ENCODE data around the gene BCR. TPM values are rescaled to one million over a fixed set of nuclear protein-coding genes. Genes with fewer than 3 reads are reported as not detected.

Gene BCR
- total and polyA plus RNA-seq, 2 of the 13 experiments (the other 11 are each of a cell fraction or from before 2014, with no cell fraction given): 19.9 to 33.6 TPM

DNA sequence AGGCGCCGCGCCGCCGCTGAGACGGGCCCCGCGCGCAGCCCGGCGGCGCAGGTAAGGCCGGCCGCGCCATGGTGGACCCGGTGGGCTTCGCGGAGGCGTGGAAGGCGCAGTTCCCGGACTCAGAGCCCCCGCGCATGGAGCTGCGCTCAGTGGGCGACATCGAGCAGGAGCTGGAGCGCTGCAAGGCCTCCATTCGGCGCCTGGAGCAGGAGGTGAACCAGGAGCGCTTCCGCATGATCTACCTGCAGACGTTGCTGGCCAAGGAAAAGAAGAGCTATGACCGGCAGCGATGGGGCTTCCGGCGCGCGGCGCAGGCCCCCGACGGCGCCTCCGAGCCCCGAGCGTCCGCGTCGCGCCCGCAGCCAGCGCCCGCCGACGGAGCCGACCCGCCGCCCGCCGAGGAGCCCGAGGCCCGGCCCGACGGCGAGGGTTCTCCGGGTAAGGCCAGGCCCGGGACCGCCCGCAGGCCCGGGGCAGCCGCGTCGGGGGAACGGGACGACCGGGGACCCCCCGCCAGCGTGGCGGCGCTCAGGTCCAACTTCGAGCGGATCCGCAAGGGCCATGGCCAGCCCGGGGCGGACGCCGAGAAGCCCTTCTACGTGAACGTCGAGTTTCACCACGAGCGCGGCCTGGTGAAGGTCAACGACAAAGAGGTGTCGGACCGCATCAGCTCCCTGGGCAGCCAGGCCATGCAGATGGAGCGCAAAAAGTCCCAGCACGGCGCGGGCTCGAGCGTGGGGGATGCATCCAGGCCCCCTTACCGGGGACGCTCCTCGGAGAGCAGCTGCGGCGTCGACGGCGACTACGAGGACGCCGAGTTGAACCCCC lies 798 bp downstream of the BCR start (continued):
- TF ChIP-seq MAX (IDR thresholded peaks at IDR 0.05): peak; percentile 65
- TF ChIP-seq RXRA (CRISPR knock-in tag; IDR thresholded peaks at IDR 0.05): no peak
- no peak for TF ChIP-seq KAT7 (CRISPR knock-in tag; IDR thresholded peaks at IDR 0.05; ENCODE audit: borderline replicate concordance)
- TF ChIP-seq JUN (CRISPR knock-in tag; IDR thresholded peaks at IDR 0.05): no peak
- no peak for TF ChIP-seq TARDBP (CRISPR knock-in tag; IDR thresholded peaks at IDR 0.05)
- no peak for TF ChIP-seq MLLT10 (CRISPR knock-in tag; IDR thresholded peaks at IDR 0.05)
- TF ChIP-seq, protein P1, sequence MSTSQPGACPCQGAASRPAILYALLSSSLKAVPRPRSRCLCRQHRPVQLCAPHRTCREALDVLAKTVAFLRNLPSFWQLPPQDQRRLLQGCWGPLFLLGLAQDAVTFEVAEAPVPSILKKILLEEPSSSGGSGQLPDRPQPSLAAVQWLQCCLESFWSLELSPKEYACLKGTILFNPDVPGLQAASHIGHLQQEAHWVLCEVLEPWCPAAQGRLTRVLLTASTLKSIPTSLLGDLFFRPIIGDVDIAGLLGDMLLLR (CRISPR knock-in tag; IDR thresholded peaks at IDR 0.05): no peak
- TF ChIP-seq ZNF569 (CRISPR knock-in tag; IDR thresholded peaks at IDR 0.05; ENCODE audit: borderline replicate concordance): no peak
- no peak for TF ChIP-seq RFX5 (IDR thresholded peaks at IDR 0.05; ENCODE audit: low read depth, low read length)
- TF ChIP-seq MED1 (CRISPR knock-in tag; IDR thresholded peaks at IDR 0.05): no peak
- no peak; the same call in 1 of the 2 replicates for TF ChIP-seq KDM2A (CRISPR knock-in tag; IDR thresholded peaks at IDR 0.05; ENCODE audit: borderline replicate concordance, low read depth)
- TF ChIP-seq, protein P2, sequence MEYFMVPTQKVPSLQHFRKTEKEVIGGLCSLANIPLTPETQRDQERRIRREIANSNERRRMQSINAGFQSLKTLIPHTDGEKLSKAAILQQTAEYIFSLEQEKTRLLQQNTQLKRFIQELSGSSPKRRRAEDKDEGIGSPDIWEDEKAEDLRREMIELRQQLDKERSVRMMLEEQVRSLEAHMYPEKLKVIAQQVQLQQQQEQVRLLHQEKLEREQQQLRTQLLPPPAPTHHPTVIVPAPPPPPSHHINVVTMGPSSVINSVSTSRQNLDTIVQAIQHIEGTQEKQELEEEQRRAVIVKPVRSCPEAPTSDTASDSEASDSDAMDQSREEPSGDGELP (IDR thresholded peaks at IDR 0.05; ENCODE audit: borderline replicate concordance, low read depth): no peak
- no peak for TF ChIP-seq HNRNPUL1 (IDR thresholded peaks at IDR 0.05; ENCODE audit: low read depth, low read length)
- no peak for TF ChIP-seq CBX1 (IDR thresholded peaks at IDR 0.05; ENCODE audit: low read depth)
- no peak for TF ChIP-seq ZSCAN21 (CRISPR knock-in tag; IDR thresholded peaks at IDR 0.05; ENCODE audit: borderline replicate concordance)
- TF ChIP-seq FOXP1 (IDR thresholded peaks at IDR 0.05): no peak
- no peak for TF ChIP-seq FOXP1 (CRISPR knock-in tag; IDR thresholded peaks at IDR 0.05)
- TF ChIP-seq MNT (IDR thresholded peaks at IDR 0.05): no peak
- TF ChIP-seq JDP2 (CRISPR knock-in tag; IDR thresholded peaks at IDR 0.05; ENCODE audit: borderline replicate concordance): no peak
- TF ChIP-seq FOXP4 (CRISPR knock-in tag; IDR thresholded peaks at IDR 0.05): peak; percentile 4; the same call in 1 of the 2 replicates
- TF ChIP-seq ZNF7 (CRISPR knock-in tag; IDR thresholded peaks at IDR 0.05): no peak
- 0 out of 2 replicates have a peak, but pooled peaks have one; percentile 33 for TF ChIP-seq RBFOX2 (IDR thresholded peaks at IDR 0.05; ENCODE audit: low read depth, low read length)
- TF ChIP-seq ZFP82 (CRISPR knock-in tag; IDR thresholded peaks at IDR 0.05; ENCODE audit: borderline replicate concordance): no peak
- no peak for TF ChIP-seq TIGD3 (CRISPR knock-in tag; IDR thresholded peaks at IDR 0.05; ENCODE audit: borderline replicate concordance)
